ENCODE measurements around the gene KIF22.

The KIF22 gene

GRCh38 chr16:29841631-29842030, 51.1 kb downstream of the KIF22 start:
- no peak for DNase-seq (ENCODE audit: low read depth)

GRCh38 chr16:29842732-29843346, 52.3 kb downstream of the KIF22 start:
- no peak for DNase-seq (ENCODE audit: low read depth)

- no peak for DNase-seq (ENCODE audit: low read depth)
Observed at GRCh38 chr16:29843931-29844330, 53.4 kb downstream of the KIF22 start.

GRCh38 chr16:29844575-29845331, 54.2 kb downstream of the KIF22 start:
- DNase-seq (ENCODE audit: low read depth), result no peak

- no peak for DNase-seq (ENCODE audit: low read depth)
Observed at GRCh38 chr16:29845656-29846055, 55.1 kb downstream of the KIF22 start.

- DNase-seq (ENCODE audit: low read depth), result no peak
Observed at GRCh38 chr16:29848420-29849297, 58.1 kb downstream of the KIF22 start.

GRCh38 chr16:29849505-29849904, 59.0 kb downstream of the KIF22 start:
- DNase-seq (ENCODE audit: low read depth), result no peak

- DNase-seq (ENCODE audit: low read depth), result no peak
Observed at GRCh38 chr16:29850998-29851397, 60.4 kb downstream of the KIF22 start.

- DNase-seq (ENCODE audit: low read depth), result no peak
Observed at GRCh38 chr16:29852654-29853053, 62.1 kb downstream of the KIF22 start.

GRCh38 chr16:29854520-29855100, 64.1 kb downstream of the KIF22 start:
- no peak for DNase-seq (ENCODE audit: low read depth)

All from non-pigmented ciliary epithelial cell (primary cell).